ENCODE measurements around the gene CEMIP2. TPM values are rescaled to one million over a fixed set of nuclear protein-coding genes. Genes with fewer than 3 reads are reported as not detected.

CEMIP2 gene
- total and polyA plus RNA-seq, 2 donors (not counting 3 experiments of a cell fraction or from before 2014, with no cell fraction given) = 41.6 to 44.3 TPM

- Histone ChIP-seq H3K36me3 (ENCODE audit: control insufficient read depth in 2 of 2, extremely low read depth in 1 of 2, insufficient read depth in 2 of 2, low read length in 2 of 2) (no peaks in the 10 kb centered on the region), H4K20me1 (replicated peaks; ENCODE audit: control insufficient read depth, extremely low read depth, insufficient read depth, low read length) (no peaks in the 10 kb centered on the region), H3K4me1 (ENCODE audit: control insufficient read depth, extremely low read depth, insufficient read depth, low read length) (peaks cover 24% of the 10 kb centered on the region), H3K9ac (replicated peaks; ENCODE audit: extremely low read depth, insufficient read depth, low read length) (no peak overlapping the region), H3K27me3 (ENCODE audit: control insufficient read depth in 2 of 2, insufficient read depth in 2 of 2, low read length in 2 of 2) (no peaks in the 10 kb centered on the region), H3K4me2 (ENCODE audit: insufficient read depth, low read length) (peak overlapping the region; percentile 74), H3K9me1 (replicated peaks; ENCODE audit: control insufficient read depth, extremely low read depth, insufficient read depth, low read length) (no peaks in the 10 kb centered on the region), H3K79me2 (ENCODE audit: control insufficient read depth, insufficient read depth, low read length) (no peaks in the 10 kb centered on the region), H3K4me3 (replicated peaks in 1 of 3; ENCODE audit: insufficient read depth in 1 of 3, low read depth in 1 of 3, low read length in 3 of 3) (peak overlapping the region in 1 of 3 experiments; percentile 15), H3K9me3 (replicated peaks; ENCODE audit: control insufficient read depth, insufficient read depth, low read length) (no peaks in the 10 kb centered on the region), H3K27ac (ENCODE audit: insufficient read depth, low read depth, low read length) (peak overlapping the region; percentile 52), H2AFZ (ENCODE audit: low read depth, low read length) (peak overlapping the region; percentile 55)
- ChIA-PET CTCF (interaction anchor here (0.5 to 3.5 kb wide), 22 partner anchors 9 to 389 kb away, joined by 3 to 26 read pairs (median 4); no protein-coding TSS in a partner anchor), POLR2A (interaction anchor here (0.6 to 1.1 kb wide), 4 partner anchors 30 to 1210 kb away, joined by 3 to 5 read pairs (median 4); partner anchors contain the start of genes ABHD17B, C9orf85 and CEMIP2)
- peak; percentile 93 for DNase-seq (ENCODE audit: low read depth, low spot score)
- BruUV-seq (replicated peaks) = no TSS peak
- intact Hi-C loops (cut with micrococcal nuclease) (loop anchor here (1.0 to 2.0 kb wide), 3 partner anchors 9 to 34 kb away; no protein-coding TSS in a partner anchor), dilution Hi-C loops (cut with MboI; ENCODE audit: extremely low pct_ligation_motif_present, low sequenced_read_pairs) (no loop called here)
- TF ChIP-seq GATA2 (IDR thresholded peaks at IDR 0.05; ENCODE audit: insufficient read depth, insufficient read length, low read depth, low read length) = peak; percentile 14
- TF ChIP-seq POLR2AphosphoS5 (IDR thresholded peaks at IDR 0.05; ENCODE audit: insufficient read depth, low read depth, low read length) = peak; percentile 88
- TF ChIP-seq MYC (IDR thresholded peaks at IDR 0.05; ENCODE audit: low read depth, low read length) = no peak
- TF ChIP-seq FOS (IDR thresholded peaks at IDR 0.05; ENCODE audit: borderline replicate concordance, insufficient read depth, low read length) = peak; percentile 94
- TF ChIP-seq JUN (IDR thresholded peaks at IDR 0.05; ENCODE audit: borderline replicate concordance, insufficient read depth, insufficient read length, low read depth) = peak; percentile 90
- TF ChIP-seq, protein P1, sequence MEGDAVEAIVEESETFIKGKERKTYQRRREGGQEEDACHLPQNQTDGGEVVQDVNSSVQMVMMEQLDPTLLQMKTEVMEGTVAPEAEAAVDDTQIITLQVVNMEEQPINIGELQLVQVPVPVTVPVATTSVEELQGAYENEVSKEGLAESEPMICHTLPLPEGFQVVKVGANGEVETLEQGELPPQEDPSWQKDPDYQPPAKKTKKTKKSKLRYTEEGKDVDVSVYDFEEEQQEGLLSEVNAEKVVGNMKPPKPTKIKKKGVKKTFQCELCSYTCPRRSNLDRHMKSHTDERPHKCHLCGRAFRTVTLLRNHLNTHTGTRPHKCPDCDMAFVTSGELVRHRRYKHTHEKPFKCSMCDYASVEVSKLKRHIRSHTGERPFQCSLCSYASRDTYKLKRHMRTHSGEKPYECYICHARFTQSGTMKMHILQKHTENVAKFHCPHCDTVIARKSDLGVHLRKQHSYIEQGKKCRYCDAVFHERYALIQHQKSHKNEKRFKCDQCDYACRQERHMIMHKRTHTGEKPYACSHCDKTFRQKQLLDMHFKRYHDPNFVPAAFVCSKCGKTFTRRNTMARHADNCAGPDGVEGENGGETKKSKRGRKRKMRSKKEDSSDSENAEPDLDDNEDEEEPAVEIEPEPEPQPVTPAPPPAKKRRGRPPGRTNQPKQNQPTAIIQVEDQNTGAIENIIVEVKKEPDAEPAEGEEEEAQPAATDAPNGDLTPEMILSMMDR (IDR thresholded peaks at IDR 0.05; ENCODE audit: extremely low read depth in 1 of 2, insufficient read depth in 1 of 2, low read depth in 1 of 2, low read length in 2 of 2) = no peak
- peak; percentile 97 for FAIRE-seq
Measured at GRCh38 chr9:71647094-71647591, 121.2 kb downstream of the CEMIP2 start.
